ELF-1 (cell line): ENCODE data around the gene KRTAP16-1.
"Not testable (repeated sequence)": the region's sequence is repeated elsewhere in the genome, so short reads cannot be mapped to it uniquely, and the experiment has no call there.

Experiments
- DNase-seq: peaks from one replicate; pipeline ENCODE4 v3.0.0-alpha.2; 2016; ENCODE audit warnings: low read depth, low spot score

KRTAP16-1 gene

DNA sequence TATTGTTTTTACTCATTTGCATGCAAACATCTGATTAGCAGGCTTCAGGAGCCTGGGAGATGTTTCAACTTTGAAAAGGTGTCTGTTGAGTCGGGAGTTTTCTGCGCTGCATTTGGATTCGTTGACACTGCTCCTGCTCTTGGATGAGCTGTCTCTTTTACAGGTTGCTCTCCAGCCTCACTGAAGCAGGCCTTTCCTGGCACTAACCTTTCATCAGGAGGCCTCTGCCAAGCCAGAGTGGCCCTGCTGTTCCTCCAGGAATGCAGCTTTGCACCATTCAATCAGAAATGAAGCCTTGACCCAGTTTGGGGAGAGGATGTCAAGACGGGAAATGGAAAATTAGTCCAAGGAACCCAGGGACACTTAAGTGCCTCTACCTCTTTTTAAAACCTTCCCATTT is 6.1 kb downstream of the KRTAP16-1 start:
- DNase-seq: no peak

DNA sequence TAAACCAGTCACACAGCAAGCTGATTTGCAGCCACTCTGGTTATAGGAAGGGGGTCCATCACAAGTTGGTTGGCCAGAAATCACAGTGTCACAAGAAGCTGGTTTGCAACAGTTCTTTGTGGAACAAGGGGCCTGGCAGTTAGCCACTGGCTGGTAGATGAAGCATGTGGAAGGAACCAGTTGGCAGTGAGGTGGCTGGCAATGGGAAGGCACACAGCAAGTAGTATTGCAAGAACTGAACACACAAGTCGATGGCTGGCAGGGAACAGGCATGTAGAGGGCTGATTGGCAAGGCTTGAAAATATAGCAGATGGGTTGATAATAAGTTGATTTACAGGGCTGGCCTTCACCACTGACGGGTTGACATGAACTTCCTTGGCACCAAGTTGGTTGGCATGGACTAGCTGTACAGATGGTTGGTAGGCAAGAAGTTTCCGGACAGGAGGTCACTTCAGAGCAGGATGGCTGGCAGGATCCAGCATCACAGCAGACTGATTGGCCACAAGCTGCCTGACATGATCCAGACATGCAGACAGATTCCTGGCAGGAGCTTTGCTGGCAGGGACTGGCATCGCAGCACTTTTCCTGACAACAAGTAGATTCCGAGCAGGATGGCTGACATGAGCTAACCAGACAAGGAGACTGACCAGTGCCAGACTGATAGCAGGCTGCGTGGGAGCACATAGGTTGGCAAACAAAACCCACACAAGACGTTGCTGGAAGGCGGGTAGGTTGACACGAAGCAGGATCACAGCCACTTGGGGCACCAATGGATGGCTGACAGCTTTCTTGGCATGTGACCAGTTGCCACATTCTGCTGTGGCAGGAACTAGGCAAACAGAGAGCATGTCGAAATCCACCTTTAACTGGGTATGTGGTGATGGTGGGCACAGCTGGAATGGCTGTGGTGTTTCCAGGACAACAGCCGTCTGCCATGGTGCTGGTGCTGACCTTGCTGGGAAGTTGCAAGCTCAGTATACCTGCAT is 6.9 kb downstream of the KRTAP16-1 start, which contains the start of gene KRTAP29-1:
KRTAP29-1 (minus strand) TSS at position 936 of the 986 bp plus-strand sequence; CDS start at position 936, 0 bp downstream.
- DNase-seq: no peak

DNA sequence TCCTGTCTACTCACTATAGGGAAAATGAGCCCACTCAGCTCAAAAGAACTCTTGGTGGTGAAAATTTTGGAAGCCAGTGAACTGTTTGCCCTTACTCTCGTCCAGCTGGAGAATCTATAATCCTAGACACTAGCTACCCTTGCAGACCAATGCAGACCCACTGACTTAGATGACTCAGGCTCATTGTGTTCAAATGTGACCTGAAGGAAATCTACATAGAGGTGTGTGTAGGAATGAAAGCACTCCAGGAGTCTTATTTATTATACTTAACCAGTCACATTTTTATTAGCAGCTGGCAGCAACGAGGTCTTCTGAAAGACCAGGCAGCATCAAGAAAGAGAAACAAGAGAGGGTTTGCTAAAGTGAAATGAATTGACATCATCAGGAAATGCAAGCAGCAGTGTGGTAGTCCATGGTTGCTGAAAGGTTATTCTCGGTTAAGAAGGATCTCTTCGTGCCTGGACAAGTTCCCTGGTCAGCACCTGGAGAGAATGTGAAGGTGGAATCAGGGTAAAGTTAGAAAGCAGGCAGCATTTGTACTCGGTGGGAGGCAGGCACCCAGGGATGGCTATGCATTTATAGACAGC is 7.8 kb downstream of the KRTAP16-1 start:
- no peak for DNase-seq

DNA sequence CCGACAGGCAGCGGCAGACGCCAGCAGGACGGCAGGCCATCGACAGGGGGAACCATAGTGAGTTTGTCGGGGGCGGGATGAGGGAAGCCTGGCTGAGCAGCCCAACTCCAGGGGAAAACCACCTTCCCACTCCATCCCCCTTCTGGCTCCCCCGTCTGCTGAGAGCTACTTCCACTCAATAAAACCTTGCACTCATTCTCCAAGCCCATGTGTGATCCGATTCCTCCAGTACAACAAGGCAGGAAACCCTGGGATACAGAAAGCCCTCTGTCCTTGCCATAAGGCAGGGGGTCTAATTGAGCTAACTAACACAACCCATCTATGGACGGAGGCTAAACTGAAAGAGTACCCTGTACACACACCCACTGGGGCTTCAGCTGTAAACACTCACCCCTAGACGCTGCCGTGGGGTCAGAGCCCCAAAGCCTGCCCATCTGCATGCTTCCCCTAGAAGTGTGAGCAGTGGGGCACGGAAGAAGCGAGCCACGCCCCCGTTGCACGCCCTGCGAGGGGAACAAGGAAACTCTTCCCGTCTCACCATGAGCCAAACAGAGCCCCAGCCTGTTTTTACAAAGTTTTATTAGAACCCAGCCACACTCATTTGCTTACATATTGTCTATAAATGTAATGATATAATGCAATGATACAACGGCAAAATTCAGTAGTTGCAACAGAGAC is 10.5 kb downstream of the KRTAP16-1 start:
- no peak for DNase-seq

DNA sequence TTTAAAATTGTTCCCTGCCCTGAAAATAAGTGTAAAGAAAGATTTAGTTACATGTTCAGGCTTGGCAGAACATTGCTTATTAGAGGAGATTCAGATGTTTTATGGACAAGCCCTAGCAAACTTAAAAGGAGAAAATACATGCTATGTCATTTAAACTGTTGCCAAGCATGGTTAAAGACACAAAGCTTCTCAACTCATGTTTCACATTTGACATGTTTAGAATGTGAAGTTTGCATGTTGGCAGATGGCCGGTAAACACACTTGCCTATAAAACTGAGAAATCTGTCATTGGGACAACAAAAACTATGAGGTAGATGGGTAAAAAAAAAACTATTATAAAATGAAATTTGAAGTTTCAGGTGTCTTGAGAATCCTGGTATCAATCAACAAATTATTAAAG is 12.3 kb downstream of the KRTAP16-1 start:
- no peak for DNase-seq

DNA sequence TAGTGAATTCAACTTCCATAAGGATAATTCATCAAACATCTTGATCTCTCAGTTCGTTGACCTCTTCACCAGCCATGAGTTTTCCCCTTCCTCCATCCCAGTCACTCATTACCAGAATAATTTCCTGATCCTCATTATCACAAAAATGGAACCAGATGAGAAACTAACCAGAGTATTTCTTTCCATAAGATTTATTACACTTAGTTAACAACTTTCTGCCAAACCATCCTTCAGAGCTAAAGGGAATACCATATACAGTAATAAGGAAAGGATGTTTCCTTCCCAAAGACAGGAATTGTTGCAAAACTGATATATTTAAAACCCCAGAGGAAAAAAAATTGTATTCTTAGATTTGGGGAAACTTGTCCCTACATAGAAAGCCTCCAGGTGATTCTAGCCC is 15.1 kb downstream of the KRTAP16-1 start:
- DNase-seq: no peak

DNA sequence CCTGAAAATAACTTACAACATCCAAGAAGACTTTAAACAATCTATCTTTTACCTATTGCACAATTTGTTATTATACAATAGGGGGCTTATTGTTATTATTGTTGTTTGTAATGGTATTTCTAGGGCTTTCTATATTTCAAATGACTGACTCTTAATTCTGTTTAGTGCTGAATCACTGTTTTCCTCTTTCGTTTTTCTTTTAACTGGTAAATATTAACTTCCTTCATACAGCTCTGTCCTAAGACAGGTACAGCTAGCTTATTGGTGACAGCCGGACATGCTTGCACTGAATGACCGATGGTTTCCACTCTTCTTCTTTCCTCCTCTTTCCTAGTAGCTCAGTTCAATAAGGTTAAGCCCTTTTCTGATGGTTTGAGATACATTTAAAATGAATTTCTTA is 22.1 kb downstream of the KRTAP16-1 start:
- DNase-seq: no peak

DNA sequence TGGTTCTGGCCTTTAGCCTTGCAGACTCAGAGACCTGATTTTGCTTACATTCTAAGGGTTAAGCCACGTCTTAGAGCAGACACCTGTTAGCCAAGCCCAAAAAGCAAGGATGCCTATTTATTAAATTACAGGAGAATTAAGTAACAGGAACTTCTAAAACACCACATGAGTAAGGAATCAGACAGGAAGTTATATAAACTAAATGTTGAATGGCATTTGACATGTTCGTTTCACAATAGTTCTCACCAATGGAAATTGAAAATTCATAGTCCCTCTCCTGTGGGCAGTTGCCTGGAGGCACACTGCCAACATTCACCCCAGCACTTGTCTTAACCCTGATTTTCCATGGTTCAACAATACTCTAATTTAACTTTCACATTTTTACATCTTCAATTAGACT is 24.6 kb downstream of the KRTAP16-1 start:
- DNase-seq: no peak

DNA sequence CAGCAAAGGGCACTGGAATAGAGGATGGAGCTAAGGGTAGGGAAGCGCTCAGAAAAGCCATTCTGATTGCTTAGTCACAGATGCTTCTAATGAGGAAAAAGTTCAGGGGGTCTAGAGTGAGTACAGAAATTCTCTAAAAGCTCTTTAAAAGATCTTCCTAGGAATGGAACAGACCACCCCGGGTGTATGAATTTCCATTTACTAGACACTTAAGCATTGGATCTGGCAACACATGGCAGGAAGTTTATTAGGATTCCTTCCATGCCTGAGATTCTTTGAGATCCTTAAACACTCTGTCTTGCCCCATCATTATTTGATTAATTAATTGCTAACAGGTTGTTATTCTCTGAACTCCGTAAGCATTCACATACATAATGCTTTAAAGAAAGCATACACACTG is 25.1 kb downstream of the KRTAP16-1 start:
- no peak for DNase-seq

DNA sequence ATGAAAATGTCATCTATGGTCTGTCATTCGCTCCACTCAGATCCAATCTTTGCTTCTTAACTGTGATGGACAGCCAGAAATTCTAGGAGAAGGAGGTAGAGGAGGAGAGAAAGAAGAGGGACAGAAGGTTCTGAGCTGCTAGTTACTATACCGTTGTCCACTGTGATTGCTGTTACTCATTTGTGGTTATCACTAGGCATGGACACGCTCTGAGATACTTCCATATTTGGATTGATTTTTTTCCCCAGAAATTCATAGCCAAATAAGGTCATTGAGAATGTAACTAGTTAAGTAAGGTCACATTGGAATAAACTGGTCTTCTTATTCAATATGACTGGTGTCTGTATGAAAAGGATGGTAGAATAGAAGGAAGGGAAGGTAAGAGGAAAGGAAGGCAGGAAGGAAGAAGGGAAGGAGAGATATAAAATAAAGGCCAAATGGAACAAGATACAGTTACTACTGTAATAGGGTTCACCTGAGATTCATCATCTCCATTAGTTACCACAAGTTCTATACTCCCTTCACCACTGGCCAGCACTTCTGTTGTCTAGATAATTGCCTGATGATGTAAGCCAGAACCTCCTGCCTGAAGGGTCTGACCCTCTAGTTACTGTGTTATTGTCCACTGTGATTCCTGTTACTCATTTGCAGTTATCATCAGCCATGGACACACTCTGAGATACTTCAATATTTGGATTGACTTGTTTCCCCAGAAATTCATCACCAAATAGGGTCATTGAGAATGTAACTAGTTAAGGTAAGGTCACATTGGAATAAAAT is 30.7 kb downstream of the KRTAP16-1 start:
- no peak for DNase-seq

DNA sequence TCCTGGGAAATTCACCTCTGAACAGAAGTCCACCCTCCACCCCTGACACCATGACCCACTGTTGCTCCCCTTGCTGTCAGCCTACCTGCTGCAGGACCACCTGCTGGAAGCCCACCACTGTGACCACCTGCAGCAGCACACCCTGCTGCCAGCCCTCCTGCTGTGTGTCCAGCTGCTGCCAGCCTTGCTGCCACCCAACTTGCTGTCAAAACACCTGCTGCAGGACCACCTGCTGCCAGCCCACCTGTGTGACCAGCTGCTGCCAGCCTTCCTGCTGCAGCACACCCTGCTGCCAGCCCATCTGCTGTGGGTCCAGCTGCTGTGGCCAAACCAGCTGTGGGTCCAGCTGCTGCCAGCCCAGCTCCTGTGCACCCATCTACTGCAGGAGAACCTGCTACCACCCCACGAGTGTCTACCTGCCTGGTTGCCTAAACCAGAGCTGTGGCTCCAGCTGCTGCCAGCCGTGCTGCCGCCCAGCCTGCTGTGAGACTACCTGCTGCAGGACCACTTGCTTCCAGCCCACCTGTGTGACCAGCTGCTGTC is 33.4 kb downstream of the KRTAP16-1 start, which contains the start of gene KRTAP9-7:
KRTAP9-7 (plus strand) TSS at position 51 of the 543 bp plus-strand sequence; CDS start at position 51, 0 bp downstream.
- DNase-seq: not testable (repeated sequence)

DNA sequence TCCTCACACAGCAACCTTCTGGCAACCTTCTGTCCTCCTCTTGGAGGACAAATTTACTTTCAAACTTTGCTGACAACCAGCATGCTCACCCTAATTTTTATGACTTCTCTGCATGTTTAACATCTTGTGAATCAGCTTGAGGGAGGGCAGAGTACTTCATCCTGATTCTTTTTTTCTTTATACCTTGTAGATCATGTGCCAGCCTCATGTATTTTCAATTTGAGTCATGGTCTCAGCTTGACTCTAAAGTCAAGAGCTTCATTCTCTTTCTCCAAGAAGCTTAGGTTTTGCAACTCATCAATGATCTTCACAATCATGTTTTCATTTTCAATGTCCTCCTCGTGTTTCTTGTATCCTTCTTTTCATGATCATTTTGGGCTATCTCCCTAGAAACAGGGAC is 37.3 kb downstream of the KRTAP16-1 start:
- no peak for DNase-seq

DNA sequence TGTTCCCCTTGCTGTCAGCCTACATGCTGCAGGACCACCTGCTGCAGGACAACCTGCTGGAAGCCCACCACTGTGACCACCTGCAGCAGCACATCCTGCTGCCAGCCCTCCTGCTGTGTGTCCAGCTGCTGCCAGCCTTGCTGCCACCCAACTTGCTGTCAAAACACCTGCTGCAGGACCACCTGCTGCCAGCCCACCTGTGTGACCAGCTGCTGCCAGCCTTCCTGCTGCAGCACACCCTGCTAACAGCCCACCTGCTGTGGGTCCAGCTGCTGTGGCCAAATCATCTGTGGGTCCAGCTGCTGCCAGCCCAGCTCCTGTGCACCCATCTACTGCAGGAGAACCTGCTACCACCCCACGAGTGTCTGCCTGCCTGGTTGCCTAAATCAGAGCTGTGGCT is 37.8 kb downstream of the KRTAP16-1 start:
- DNase-seq: not testable (repeated sequence)

DNA sequence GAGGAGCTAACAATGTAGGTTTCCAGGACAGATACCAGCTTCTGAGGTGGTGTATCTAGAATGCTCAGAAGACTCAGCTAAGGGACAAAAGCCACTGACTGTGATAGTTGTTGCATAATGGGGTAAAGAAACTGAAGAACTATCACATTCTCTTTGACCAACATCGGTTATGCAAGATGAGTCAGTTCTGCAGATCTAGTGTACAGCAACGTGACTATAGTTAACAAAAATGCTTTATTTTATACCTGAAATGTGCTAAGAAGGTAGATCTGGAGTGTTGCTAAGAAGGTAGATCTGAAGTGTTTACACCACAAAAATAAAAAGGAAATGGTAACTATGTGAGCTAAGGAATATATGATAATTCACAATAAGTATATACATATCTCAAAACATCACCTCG is 41.4 kb downstream of the KRTAP16-1 start:
- DNase-seq: no peak

DNA sequence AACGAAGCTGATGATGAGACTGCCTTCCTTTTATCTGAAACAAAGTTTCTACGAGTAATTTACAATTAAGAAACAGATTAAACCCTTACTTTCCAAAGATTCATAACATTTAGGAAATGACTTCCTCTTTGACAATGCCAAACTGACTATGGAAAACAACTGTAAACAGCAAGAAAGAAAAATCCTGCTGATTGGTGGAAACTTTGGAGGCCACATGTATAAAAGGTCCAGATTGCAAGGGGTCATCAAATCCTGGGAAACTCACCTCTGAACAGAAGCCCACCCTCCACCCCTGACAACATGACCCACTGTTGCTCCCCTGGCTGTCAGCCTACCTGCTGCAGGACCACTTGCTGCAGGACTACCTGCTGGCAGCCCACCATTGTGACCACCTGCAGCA is 44.0 kb downstream of the KRTAP16-1 start, which contains the start of gene KRTAP9-6:
KRTAP9-6 (plus strand) TSS at position 301 of the 400 bp plus-strand sequence; CDS start at position 301, 0 bp downstream.
- DNase-seq: no peak

DNA sequence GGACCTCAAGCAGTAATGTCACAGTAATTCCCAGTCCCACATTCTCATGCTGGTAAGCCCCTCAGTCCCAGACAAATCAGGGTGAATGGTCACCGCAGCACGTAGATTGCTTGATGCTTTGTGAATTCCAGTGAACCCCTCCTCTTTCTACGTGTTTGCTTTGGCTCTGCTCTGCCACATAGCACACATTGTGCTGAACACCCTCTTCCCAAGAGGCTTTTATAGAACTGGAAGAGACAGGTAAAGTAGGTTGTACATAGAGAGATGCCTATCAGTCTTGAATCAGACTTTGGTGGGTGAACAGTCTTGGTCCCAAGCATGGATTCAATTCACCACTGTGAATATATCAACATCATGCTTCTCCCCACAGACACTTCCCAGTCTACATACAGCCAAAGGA is 44.5 kb downstream of the KRTAP16-1 start:
- DNase-seq: no peak

DNA sequence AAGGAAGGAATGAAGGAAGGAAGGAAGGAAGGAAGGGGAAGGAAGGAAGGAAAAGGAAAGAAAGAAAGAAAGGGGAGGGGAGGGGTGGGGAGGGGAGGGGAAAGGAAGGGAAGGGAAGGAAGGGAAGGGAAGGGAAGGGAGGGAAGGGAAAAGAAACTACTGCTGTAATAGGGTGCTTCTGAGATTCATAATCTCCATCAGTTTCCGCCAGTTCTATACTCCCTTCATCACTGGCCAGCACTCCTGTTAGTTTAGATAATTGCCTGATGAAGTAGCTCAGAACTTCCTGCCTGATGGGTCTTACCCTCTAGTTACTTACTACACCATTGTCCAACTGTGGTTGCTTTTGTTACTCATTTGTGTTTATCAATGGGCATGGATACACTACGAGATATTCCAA is 45.9 kb downstream of the KRTAP16-1 start:
- DNase-seq: no peak

DNA sequence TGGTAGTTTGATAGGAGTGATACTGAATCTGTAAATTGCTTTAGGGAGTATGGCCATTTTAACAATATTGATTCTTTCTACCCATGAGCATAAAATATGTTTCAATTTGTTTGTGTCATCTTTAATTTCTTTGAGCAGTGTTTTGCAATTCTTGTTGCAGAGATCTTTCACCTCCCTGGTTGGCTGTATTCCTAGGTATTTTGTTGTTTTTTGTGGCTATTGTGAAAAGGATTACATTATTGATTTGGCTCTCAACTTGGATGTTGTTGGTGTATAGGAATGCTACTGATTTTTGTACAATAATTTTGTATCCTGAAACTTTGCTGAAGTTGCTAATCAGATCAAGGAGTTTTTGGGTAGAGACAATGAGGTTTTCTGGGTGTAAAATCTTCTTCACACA is 50.7 kb downstream of the KRTAP16-1 start:
- no peak for DNase-seq
